ENCODE data around the gene RIOX2.

RIOX2 gene

GRCh38 chr3:97957617-97958311, 14.5 kb downstream of the RIOX2 start:
- DNase-seq (ENCODE audit: extremely low read depth, low read depth): no peak
- no peak for TF ChIP-seq CTCF (IDR thresholded peaks at IDR 0.05; ENCODE audit: low read depth, low read length, missing control alignments)
- no peak overlapping the region for H3K4me3 ChIP-seq (replicated peaks; ENCODE audit: low read depth, low read length)

DNA sequence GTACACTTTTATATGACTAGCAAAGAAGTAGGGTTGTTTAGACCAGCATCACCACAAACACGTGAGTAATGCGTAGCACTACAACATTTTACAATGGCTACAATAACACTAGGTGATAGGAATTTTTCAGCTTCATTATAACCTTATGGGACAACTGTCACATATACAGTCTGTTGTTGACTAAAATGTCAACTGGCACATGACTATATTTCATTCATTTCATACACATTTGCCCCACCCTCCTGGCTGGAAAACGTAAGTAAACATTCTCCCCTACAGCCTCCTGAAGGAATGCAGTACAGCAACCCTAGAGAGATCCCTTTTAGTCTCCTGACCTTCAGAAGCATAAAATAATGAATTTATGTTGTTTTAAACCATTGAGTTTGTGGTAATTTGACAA, 16.2 kb downstream of the RIOX2 start:
- TF ChIP-seq CTCF (IDR thresholded peaks at IDR 0.05; ENCODE audit: low read depth, low read length, missing control alignments): no peak
- no peak for DNase-seq (ENCODE audit: extremely low read depth, low read depth)
- H3K4me3 ChIP-seq (replicated peaks; ENCODE audit: low read depth, low read length): no peak overlapping the region

GRCh38 chr3:97954228-97954827, 17.9 kb downstream of the RIOX2 start:
- DNase-seq (ENCODE audit: extremely low read depth, low read depth): no peak
- no peak for TF ChIP-seq CTCF (IDR thresholded peaks at IDR 0.05; ENCODE audit: low read depth, low read length, missing control alignments)
- no peak overlapping the region for H3K4me3 ChIP-seq (replicated peaks; ENCODE audit: low read depth, low read length)

DNA sequence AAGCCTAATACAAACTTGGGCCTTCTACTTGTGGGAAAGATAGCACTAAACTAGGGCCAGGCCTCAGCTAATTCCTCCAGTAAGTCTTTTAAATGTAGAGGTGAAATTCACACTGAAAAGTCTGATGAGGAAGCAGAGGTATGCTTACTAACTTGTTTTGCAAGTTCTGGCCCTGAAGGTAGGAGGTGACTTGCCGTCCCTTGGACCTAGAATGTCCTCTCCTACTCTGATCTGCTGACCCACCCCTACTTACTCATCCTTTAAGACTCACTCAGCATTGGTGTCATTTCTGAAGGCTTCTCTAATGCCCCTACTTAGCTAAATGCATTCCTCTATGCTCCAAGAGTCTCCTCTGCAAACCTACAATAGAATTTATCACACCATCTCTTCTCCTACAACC, 19.4 kb downstream of the RIOX2 start:
- no peak overlapping the region for H3K4me3 ChIP-seq (replicated peaks; ENCODE audit: low read depth, low read length)
- no peak for DNase-seq (ENCODE audit: extremely low read depth, low read depth)
- TF ChIP-seq CTCF (IDR thresholded peaks at IDR 0.05; ENCODE audit: low read depth, low read length, missing control alignments): no peak

- no peak overlapping the region for H3K4me3 ChIP-seq (replicated peaks; ENCODE audit: low read depth, low read length)
- no peak for TF ChIP-seq CTCF (IDR thresholded peaks at IDR 0.05; ENCODE audit: low read depth, low read length, missing control alignments)
- no peak for DNase-seq (ENCODE audit: extremely low read depth, low read depth)
Observed at GRCh38 chr3:97952280-97952679, 20.0 kb downstream of the RIOX2 start.

GRCh38 chr3:97950360-97950759, 21.9 kb downstream of the RIOX2 start:
- TF ChIP-seq CTCF (IDR thresholded peaks at IDR 0.05; ENCODE audit: low read depth, low read length, missing control alignments): no peak
- DNase-seq (ENCODE audit: extremely low read depth, low read depth): no peak
- H3K4me3 ChIP-seq (replicated peaks; ENCODE audit: low read depth, low read length): no peak overlapping the region
